OCI-LY7 (cell line): ENCODE measurements around the gene ART1. TPM values are rescaled to one million over a fixed set of nuclear protein-coding genes. Genes with fewer than 3 reads are reported as not detected.

Experiments used
- BruUV-seq: library from RNA; stranded (reverse); fragments of 400-500 nt; replicated peaks from 2 replicates; lab custom pipeline; 2021; lab: Mats Ljungman, UMichigan
- CTCF ChIA-PET: fragments of 300-600 bp; sonication (Branson Sonifier 250); formaldehyde crosslinking; loops from one replicate; lab custom pipeline; 2022; ENCODE audit warnings: antibody characterized with exemption; ENCODE audit not compliant: unreplicated experiment; lab: Charles Lee
- POLR2A ChIA-PET: fragments of 300-600 bp; sonication (Branson Sonifier 250); formaldehyde crosslinking; loops from one replicate; lab custom pipeline; 2022; ENCODE audit warnings: antibody characterized with exemption; lab: Charles Lee
- DNase-seq: peaks from one replicate; pipeline ENCODE4 v3.0.0-alpha.2; 2015; ENCODE audit warnings: low spot score
- H2AFZ ChIP-seq: fragments of 200-600 bp; sonication (generic), shearing (Covaris generic); 2 replicates; pipeline ENCODE4 v1.6.1; 2014; ENCODE audit warnings: mild to moderate bottlenecking, antibody characterized with exemption, low read length, moderate library complexity
- H3K27ac ChIP-seq: fragments of 200-600 bp; sonication (generic); 2 replicates; pipeline ENCODE4 v1.5.1; 2014; ENCODE audit warnings: mixed run types, low read depth, mild to moderate bottlenecking, moderate library complexity, low read length, inconsistent platforms; ENCODE audit not compliant: poor library complexity, severe bottlenecking
- H3K36me3 ChIP-seq: fragments of 200-600 bp; sonication (generic); 2 replicates; pipeline ENCODE4 v1.6.1; 2014; ENCODE audit warnings: mild to moderate bottlenecking, antibody characterized with exemption, low read length, moderate library complexity, mixed read lengths; ENCODE audit not compliant: insufficient read depth
- H3K4me1 ChIP-seq: fragments of 200-600 bp; sonication (generic); 2 replicates; pipeline ENCODE4 v1.5.1; 2014; ENCODE audit warnings: mild to moderate bottlenecking, low read length; ENCODE audit not compliant: insufficient read depth, poor library complexity, severe bottlenecking
- H3K4me2 ChIP-seq: fragments of 200-600 bp; sonication (generic); 2 replicates; pipeline ENCODE4 v1.6.1; 2014; ENCODE audit warnings: mild to moderate bottlenecking, low read length
- H3K4me3 ChIP-seq: fragments of 200-600 bp; sonication (generic); 2 replicates; pipeline ENCODE4 v1.5.1; 2014; ENCODE audit warnings: mild to moderate bottlenecking, low read depth, low read length; ENCODE audit not compliant: poor library complexity, severe bottlenecking
- H3K79me2 ChIP-seq: fragments of 200-600 bp; sonication (generic); 2 replicates; pipeline ENCODE4 v1.6.1; 2016; ENCODE audit warnings: low read depth, mild to moderate bottlenecking, low read length, moderate library complexity, mixed read lengths; ENCODE audit not compliant: insufficient read depth
- H3K9me2 ChIP-seq: fragments of 200-600 bp; sonication (generic); 2 replicates; pipeline ENCODE4 v1.6.1; 2016; ENCODE audit warnings: mild to moderate bottlenecking, low read length, mixed read lengths; ENCODE audit not compliant: insufficient read depth
- H3K9me3 ChIP-seq: fragments of 200-600 bp; sonication (generic); 2 replicates; pipeline ENCODE4 v1.6.1; 2014; ENCODE audit warnings: mild to moderate bottlenecking, mixed run types, low read length, mixed read lengths
- H4K20me1 ChIP-seq: fragments of 200-600 bp; sonication (generic); 2 replicates; pipeline ENCODE4 v1.6.1; 2014; ENCODE audit warnings: mild to moderate bottlenecking, antibody characterized with exemption, low read length, moderate library complexity, mixed read lengths; ENCODE audit not compliant: insufficient read depth
- CTCF ChIP-seq: fragments of 200-600 bp; sonication (generic); conservative IDR thresholded peaks from 2 replicates; pipeline ENCODE4 v1.5.1; 2014; ENCODE audit warnings: mild to moderate bottlenecking, antibody characterized with exemption, low read length, moderate library complexity, mixed read lengths
- EZH2phosphoT487 ChIP-seq: fragments of 200-600 bp; sonication (generic); IDR thresholded peaks from 2 replicates; pipeline ENCODE4 v1.6.1; 2018; ENCODE audit warnings: low read depth, borderline replicate concordance, mild to moderate bottlenecking, mixed run types, antibody characterized with exemption, low read length, moderate library complexity, mixed read lengths
- intact Hi-C: fragments of 100-400 bp; cut with micrococcal nuclease; formaldehyde crosslinking; loops from one replicate; pipeline ENCODE4 v1.10.0; 2022; ENCODE audit not compliant: unreplicated experiment
- total RNA-seq, 2 experiments: library from RNA; depleted of rRNA in 1 of 2; stranded (reverse); fragments of >200 nt in 1 of 2; shearing (Covaris generic) in 1 of 2; gene quantifications; 2 replicates each; pipeline ENCODE4 v1.2.3, GENCODE V29; 2014 to 2022

The ART1 gene
- total RNA-seq, 2 experiments from 2014 or later = not detected

DNA sequence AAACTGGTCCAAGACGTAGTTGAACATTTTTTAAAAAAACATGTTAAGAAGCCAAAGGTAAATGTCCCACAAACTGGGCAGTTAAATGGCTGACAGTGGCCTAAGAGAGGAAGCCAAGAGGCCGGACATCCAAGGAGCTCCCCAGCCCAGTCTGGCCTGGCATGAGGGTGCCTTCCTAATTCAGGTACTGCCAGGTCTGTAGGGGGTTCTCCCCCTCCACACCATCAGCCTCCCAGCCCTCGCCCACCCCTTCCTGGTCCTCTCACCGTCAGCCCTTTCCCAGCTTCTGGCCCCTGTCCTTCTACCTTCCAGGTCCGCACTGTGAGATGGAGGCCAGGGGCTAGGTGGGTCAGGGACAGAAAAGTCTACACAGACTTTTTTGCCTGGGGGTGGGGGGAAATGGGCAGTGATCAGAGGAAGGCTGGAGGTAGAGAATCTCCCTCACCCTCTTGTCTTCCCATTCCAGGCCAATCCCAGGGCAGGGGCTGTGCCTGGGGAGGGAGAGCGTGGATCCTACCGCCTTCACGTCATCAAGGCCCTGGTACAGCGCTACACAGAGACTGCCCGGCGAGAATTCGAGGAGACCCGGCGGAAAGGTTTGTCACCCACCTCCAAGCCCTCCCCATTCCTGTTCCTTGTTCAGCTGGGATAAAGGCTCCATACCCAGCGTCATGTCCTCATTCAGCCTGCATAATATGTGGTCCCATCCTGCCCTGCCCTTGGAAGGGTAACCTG lies 9.1 kb upstream of the ART1 start:
- Histone ChIP-seq H3K9me2 (no peaks in the 10 kb centered on the region), H2AFZ (no peak overlapping the region), H4K20me1 (no peaks in the 10 kb centered on the region), H3K27ac (no peak overlapping the region), H3K4me3 (no peak overlapping the region), H3K36me3 (no peaks in the 10 kb centered on the region), H3K4me1 (no peaks in the 10 kb centered on the region), H3K79me2 (no peaks in the 10 kb centered on the region), H3K9me3 (no peaks in the 10 kb centered on the region), H3K4me2 (no peak overlapping the region)
- ChIA-PET CTCF (no interaction called here), POLR2A (interaction anchor here (0.6 kb wide), 1 partner anchor 53 kb away, joined by 3 read pairs; no protein-coding TSS in a partner anchor)
- no peak for DNase-seq
- intact Hi-C loops = no loop called here
- BruUV-seq = no TSS peak
- TF ChIP-seq CTCF (no peak), EZH2phosphoT487 (no peak)

DNA sequence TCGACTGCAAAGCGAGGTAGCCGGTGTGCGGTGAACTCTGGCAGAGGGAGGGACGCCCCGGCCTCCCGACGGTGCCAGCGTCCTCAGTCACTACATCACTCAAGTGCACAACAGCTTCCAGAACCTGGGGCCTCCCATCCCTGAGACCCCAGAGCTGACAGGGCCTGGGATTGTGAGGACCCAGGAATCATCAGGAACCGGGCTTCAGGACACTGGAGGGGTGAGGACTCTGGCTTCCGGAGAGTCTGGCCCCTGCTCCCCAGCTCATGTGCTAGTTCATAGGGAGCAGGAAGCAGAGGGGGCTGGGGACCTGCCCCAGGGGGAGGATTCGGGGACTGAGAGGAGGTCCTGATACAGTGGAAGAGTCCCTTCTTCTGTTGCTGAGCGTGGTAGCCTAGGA lies 7.7 kb upstream of the ART1 start:
- H3K4me3 ChIP-seq = no peak overlapping the region
- BruUV-seq = no TSS peak
- H3K27ac ChIP-seq = no peak overlapping the region
- H3K79me2 ChIP-seq = no peaks in the 10 kb centered on the region
- H3K36me3 ChIP-seq = no peaks in the 10 kb centered on the region
- H2AFZ ChIP-seq = no peak overlapping the region
- no peaks in the 10 kb centered on the region for H4K20me1 ChIP-seq
- no peaks in the 10 kb centered on the region for H3K9me2 ChIP-seq
- DNase-seq = no peak
- intact Hi-C loops = no loop called here
- no peaks in the 10 kb centered on the region for H3K4me1 ChIP-seq
- no peaks in the 10 kb centered on the region for H3K9me3 ChIP-seq
- ChIA-PET POLR2A (no interaction called here), CTCF (no interaction called here)
- H3K4me2 ChIP-seq = no peak overlapping the region
- TF ChIP-seq CTCF (no peak), EZH2phosphoT487 (no peak)

GRCh38 chr11:3638513-3638912 lies 6.4 kb upstream of the ART1 start:
- Histone ChIP-seq H3K36me3 (no peaks in the 10 kb centered on the region), H2AFZ (no peak overlapping the region), H3K4me1 (no peaks in the 10 kb centered on the region), H3K4me2 (no peak overlapping the region), H3K79me2 (no peaks in the 10 kb centered on the region), H3K4me3 (no peak overlapping the region), H3K9me2 (no peaks in the 10 kb centered on the region), H3K27ac (no peak overlapping the region), H3K9me3 (no peaks in the 10 kb centered on the region), H4K20me1 (no peaks in the 10 kb centered on the region)
- ChIA-PET POLR2A (interaction anchor here (0.6 kb wide), 1 partner anchor 269 kb away, joined by 3 read pairs; no protein-coding TSS in a partner anchor), CTCF (no interaction called here)
- no peak for DNase-seq
- BruUV-seq = no TSS peak
- TF ChIP-seq CTCF (no peak), EZH2phosphoT487 (no peak)
- intact Hi-C loops = no loop called here
